DMS53 (cell line): ENCODE results near the gene NHS.

Experiments
- DNase-seq: peaks from one replicate; lab custom pipeline; 2025; lab: John Stamatoyannopoulos, UW

NHS gene

DNA sequence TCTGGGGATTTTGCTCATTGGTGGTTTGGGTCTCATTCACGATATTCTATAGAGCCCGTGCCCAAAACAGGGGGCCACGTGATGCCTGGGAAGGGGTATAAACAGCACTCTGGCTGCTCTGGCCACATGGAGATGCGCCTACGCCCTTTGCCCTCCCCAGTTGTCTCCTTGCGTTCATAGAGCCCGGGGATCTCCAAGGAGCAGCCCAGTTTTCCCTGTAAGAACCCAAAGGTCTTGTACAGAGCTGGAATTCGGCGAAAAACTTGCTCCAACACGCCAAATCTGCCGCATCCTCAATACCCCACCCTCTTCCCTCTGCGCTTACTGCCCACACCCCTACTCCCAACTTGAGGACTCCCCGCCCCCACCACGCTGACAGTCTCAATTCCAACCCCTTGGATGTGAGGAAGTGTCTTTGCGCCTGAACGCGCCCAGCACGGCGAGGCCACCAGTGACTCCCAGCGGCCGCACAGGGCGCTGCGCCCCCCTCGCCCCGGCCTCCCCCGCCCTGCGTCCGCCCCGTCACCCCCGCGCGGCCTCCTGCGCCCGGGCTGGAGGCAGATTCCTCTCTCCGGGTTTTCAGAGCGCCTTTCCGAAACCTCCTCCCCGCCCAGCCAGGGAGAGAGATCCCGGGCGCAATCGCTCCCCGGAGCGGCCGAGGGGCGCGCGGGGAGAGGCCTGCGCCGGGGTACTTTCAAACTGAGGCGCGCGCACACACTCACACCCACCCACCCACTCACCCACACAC lies at the start of gene NHS:
Gene NHS (plus strand): TSS at position 582 of the 748 bp plus-strand sequence. CDS start 558 bp downstream, outside the sequence.
- peak; percentile 88 for DNase-seq

DNA sequence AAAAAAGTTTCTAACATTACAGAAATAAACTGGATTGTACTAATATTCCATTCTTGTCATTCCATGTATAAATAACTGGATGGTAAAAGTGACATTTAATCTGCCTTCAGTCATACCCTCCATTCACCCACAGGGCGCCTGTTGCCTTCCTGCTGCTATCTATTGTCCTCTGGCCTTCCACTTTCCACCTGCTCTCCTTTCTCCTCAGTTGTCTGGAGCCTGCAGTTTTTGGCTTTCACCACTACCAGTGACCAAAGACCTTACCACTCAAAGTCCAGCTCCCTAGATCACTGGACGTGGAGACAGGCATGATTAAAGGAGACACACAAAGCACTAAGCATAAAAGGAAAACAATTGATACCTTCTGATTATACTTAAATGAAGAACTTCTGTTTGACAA lies 46.2 kb upstream of the NHS start:
- DNase-seq: no peak

DNA sequence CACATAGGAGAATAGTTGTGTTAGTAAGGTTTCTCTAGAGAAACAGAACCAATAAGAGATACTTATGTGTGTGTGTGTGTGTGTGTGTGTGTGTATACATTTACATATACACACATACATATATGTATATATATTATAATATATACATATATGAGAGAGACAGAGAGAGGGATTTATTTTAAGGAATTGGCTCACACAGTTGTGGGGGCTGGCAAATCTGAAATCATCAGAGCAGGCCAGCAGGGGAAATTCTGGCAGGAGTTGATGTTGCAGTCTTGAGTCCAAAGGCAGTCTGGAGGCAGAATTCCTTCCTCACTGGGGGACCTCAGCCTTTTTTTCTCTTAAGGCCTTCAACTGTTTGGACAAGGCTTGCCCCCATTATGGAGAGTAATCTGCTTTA lies 38.6 kb upstream of the NHS start:
- no peak for DNase-seq

DNA sequence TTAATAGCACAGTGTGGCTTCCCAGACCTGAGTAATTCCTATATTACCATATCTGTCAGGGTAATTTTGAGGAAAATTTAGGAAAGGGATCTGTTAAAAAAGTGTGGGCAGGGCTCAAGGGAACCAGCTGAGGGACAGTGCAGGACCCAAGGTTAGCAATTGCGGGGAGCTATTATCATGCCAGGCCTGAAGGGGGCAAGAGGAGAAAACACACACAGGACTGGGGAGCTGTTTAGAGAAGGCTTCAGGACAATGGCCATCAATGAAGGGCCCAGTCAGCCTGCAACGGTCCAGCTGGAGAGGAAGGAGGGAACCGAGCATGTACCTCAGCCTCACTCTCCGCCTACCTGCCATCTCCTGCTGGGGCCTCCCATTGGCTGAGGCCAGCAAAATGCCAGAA lies 19.0 kb upstream of the NHS start:
- no peak for DNase-seq

DNA sequence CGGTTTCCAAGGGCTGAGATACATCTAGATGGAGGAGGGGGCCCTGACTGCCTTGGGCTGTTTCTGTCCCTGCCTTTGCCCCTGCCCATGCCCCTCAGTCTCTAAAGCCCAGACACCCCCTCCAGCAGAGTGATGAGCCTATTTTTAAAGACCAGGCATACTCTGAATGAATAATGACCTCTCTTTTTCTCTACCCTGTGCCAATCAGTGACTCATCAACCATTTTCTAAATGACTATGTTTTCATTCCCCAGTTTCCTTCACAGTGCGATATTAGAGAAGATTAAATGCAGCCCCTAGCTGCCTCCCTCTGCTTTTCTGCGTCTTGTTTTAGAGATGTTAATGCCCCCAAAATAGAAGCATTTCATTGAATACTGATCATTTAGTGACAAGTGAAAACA lies 15.5 kb upstream of the NHS start:
- no peak for DNase-seq

DNA sequence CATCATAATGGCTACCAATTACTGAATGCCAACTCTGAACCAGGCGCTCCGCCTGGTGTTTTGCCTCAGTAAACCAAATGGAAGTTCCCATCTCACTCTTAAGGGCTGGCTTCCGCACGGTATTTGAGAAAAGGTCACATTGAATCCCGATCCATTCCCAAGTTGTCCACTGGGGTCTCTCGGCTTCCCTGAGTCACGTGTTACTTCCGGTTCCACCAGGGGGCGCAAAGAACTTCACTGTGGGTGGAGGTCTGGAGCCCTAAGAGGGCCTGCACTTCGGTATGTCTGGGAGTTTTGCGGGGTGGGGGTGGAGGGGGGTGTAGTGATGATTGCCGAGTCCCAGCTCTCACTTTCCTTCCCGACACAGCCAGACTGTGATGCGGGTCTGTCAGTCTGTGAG lies 13.4 kb upstream of the NHS start:
- peak; percentile 68 for DNase-seq

DNA sequence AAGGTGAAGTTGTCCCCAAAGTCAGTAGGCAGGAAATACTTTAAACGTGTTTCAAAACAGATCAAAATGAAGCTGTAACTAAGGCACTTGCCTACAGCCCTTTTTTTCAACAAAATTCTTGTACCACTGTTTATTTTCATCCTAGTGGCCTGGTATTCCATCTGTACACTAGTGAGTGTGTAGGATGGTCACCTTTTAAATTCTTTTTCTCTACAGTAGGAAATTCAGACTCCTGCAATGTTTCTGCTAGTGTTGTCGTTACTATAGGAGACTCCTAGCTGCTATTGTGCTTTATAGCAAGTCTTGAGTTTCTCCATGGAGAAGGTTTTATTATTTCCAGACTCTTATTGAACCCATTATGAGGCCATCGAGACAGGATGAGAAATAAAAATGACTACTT lies 7.0 kb upstream of the NHS start:
- no peak for DNase-seq

DNA sequence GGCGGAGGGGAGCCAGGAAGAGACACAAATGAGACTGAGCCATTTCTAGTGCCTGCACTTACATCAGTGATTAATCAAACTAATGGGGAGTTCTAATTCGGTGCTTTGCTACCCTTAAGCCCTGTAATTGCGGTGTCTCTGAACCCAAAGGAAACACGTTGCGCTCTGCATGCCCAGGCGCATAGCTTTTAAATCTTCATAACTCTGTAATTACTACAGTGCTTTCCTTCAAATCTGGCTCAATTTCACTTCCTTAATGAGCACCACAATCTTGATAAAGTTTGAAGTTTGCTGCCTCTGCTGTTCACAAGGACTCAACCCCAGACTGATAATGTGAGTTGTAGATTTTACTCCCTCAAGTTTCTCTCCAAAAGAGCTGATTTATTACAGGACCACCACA lies 5.7 kb upstream of the NHS start:
- DNase-seq: no peak

DNA sequence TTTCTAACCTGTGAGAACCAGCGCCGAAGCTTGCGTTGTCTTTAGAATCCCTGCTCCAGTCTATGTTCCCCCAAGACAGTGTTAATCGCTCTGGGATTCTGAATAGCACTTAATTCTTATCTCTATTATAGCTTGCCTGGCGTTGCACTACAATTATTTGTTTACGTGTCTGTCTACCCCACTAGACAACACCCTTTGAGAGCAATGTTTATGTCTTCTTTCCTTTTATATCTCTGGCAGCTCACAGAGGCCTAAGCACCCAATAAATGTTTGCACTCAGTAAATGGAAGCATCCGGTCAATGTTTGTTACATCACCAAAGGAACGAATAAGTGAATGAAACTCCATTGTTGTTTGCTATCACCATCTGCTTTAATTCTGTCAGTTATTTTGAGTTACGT lies 4.8 kb upstream of the NHS start:
- no peak for DNase-seq

DNA sequence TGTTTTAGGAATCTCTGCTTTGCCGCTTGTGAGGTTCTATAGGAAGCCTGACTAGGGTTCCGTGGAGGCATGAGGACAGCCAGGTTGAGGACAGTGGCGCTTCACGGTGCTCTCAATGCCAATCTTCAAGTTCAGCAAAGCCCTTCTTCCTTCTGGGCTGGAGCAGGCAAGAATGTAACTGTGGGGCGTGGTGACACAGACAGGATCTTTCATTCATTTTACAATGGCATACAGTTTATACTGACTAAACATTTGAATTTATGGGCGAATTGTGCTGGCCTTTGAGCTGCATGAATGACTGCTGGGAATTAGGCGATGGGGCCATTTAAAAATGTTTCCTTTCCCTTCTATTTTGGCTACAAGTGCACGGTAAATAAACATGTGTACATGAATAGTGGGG lies 2.9 kb upstream of the NHS start:
- DNase-seq: no peak

DNA sequence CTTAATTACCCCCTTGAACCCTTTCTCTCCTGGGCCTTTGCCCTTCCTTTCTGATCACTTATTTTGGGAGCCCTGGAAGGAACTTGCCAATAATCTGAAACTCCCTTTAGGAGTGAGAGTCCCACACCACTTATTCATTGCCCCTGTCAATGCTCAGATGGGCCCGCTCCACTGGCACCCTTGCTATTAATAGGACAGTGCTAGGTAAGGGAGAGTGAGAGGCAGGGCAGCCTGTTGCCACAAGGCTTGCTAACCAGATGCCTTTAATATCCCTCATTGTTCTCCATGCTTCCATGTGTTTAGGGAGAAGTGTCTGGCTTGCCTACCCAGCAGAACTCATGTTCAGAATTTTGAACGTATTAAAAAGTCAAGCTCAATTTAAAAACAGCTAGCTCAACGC lies 1.7 kb upstream of the NHS start:
- no peak for DNase-seq

DNA sequence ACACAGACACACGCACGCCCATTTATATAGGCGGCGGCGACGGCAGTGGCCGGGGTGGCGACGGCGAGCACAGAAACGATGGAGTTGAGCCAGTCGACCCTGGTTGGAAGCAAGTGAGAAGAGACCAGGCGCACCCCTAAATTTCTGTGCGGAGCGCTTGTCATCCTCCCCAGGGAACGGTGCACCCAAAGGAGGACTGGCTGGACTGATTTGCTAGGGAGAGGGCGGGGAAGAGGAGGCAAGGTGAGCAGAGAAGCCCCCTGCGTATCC lies 302 bp downstream of the NHS start:
- DNase-seq: no peak

DNA sequence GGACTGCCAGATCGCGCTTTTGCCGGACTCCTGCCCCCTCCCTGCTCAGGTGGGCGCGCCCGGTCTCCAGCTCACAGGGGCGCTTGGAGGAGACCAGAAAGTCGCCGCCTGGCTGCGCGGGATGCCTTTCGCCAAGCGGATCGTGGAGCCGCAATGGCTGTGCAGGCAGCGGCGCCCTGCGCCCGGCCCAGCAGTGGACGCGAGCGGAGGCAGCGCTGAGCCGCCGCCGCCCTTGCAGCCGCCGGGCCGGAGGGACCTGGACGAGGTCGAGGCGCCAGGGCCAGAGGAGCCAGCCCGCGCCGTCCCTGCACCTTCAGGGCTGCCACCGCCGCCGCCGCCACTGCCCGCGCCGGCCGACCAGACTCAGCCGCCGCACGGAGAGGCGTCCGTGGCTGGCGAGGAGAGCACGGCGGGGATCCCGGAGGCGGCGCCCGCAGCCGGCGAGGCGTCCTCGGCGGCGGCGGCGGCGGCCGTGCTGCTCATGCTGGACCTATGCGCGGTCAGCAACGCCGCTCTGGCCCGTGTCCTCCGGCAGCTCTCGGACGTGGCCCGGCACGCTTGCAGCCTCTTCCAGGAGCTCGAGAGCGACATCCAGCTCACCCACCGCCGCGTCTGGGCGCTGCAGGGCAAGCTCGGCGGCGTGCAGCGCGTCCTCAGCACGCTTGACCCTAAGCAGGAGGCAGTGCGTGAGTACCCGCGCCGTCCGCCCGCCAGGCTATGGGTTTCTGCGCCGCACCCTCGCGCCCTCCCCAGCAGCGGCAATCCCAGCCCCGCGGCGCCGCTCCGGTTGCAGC lies 834 bp downstream of the NHS start:
- peak; percentile 81 for DNase-seq

DNA sequence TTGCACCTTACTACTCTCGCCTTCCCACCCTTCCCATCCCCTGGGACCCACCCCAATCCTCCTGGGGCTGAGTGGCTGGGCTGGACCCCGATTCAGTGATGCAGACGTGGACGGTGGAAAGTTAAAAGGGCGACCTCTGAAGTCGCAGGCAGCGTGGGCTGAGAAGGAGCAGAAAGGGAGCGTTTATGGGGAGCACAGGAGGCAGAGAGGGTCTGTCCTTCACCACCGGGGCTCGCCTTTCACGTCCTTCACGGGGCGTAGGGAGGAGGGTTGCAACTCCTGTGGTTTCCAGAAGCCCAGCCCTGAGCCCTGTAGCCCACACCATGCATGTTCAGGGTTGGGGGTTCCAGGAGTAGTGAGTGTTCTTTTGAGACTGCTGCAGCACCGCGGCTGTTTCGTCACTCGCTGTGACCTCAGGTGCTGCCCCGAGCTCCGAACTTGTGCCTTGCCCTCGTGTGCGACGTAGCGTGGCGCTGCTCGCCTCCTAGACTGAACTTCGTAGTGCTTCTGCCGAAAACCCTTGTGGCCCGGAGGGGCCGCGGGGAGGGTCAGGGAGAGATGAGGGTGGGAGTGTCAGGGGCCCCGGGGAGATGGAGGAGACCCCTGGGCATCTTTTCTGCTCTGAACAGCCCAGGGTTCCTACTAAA lies 1.6 kb downstream of the NHS start:
- DNase-seq: peak; percentile 60

DNA sequence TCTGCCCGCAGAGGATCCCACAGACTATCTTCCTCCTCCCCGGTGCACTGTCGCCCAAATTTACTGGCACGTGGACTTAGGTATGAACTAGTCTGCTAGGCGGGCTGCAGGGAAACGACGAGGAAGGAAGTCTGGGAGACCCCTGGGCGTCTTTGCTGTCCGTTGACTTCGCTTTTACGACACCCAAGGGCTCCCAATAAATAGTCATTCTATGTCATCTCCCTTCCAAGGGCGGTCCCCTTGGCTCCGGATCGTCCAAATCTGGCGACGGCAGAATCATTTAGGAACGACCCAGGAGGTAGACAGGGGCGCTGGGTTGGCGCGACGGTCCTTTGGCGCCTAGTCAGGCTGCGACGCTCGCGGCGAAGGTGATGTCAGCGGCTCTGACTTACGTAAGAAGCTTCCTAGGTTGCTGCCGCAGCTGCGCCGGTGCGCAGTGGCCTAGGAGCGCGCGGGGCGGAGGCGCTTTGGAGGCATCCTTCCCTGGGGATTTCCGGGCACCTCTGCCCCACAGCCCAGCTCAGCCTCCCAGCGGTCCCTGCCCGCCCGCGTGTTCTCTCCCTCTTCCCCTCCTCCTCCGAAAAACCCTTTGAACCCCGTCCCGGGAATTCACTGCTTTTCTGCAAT lies 2.2 kb downstream of the NHS start:
- peak; percentile 92 for DNase-seq

DNA sequence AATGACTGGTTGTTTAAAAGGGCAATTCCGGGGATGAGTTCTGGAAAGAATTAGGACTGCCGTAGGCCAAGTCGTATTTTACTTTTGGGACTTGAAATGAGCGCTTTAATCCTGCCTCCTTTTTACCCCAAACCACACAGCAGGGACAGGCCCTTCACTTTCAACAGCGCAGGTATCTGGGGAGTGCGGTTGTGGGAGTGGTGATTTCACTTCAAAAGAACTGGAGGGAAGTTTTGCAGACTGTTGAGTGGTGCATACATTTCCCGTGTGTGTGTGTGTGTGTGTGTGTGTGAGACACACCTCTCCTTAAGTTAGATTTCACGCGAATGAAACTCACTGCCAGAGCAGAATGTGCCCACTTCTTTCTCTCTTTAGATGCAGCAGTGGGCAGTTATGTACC lies 2.8 kb downstream of the NHS start:
- peak; percentile 27 for DNase-seq

DNA sequence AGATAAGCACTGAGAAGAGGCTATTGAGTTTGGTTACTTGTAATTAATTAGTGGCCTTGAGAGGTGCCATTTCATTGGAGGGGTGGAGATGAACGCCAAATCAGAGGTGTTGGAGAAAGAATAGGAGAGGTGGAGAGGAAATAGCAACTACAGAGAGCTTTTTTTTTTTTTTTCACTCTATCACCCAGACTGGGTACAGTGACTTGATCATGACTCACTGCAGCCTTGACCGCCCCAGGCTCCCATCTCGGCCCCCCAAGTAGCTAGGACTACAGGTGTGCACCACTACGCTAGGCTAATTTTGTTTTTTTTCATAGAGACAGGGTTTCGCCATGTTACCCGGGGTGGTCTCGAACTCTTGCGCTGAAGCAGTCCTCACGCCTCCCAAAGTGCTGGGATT lies 5.2 kb downstream of the NHS start:
- no peak for DNase-seq

DNA sequence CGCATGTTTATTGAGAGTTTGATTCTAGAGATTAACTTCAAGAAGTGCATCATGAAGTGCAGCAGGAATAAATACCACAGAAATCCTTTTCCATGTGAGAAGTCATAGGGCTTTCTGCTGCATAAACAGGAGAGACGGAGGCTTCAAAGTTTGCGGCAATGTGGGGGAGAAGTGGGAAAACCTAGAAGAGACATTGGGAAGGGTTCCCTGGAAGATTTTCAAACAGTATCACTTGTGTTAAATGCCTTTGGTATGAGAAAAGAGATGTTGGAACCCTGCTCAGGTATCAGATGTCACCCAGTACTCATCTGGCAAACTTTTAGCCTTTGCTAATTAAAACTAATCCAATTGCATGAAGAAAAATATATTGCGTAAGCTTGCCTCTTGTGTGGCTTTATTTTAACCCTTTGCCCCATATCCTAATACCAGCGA lies 15.4 kb downstream of the NHS start:
- DNase-seq: no peak

DNA sequence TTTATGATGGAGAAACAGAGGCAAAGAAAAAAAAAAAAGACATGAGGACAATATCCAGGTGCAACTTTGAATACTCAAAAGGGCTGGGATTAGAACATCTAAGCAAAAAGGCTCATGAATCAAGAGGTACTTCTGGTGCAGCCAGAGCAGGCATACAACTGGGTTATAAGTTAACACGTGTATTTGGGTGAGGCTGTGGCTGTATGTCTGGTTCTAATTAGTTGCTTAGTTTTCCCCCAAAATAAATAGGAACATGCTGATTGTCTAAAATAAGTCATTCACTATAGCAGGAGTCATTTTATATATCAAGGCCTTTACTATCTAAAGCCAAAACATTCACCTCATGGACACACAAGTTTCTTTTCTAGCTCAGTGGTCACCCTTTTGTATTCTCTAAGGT lies 20.2 kb downstream of the NHS start:
- DNase-seq: no peak

DNA sequence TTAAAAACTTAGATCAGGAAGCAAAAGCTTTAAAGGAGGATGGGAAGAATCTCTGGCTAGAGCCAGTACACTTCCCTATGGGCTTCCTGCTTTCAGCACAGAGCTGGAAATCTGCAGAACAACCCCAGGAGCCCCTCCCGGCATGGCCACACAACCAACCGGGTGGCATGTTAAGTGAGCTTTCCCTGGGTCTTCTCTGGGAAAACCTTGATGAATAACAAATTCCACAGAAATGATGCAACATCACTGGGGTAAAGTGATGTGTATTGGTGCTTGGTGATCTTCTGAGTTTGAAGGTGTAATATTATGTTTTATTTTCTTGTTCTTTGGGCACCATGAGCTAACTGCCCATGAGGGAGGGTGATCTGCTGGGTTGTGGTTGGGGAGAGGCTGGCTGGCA lies 22.1 kb downstream of the NHS start:
- no peak for DNase-seq

DNA sequence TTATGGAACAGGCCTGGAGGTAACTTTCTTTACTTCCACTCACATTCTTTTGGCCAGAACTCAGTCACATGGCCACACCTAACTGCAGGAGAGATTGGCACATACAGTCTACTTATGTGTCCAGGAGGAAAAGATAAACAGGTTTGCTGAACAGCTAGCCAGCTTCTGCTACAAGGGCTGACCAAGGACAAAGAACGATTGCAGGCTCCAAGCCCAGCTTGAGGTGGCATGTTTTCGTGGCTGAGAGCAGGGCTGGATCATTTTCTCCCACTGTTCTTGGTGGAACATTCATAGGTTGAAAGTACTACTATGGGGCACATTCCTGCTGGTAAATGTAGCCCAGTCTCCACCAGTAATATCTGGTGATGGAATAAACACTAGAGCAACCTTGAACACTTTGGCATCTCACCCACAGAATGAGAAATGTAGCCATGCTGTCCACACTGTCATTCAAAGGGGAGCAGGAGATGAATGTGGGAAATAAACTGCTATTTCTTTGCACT lies 28.2 kb downstream of the NHS start:
- DNase-seq: no peak

DNA sequence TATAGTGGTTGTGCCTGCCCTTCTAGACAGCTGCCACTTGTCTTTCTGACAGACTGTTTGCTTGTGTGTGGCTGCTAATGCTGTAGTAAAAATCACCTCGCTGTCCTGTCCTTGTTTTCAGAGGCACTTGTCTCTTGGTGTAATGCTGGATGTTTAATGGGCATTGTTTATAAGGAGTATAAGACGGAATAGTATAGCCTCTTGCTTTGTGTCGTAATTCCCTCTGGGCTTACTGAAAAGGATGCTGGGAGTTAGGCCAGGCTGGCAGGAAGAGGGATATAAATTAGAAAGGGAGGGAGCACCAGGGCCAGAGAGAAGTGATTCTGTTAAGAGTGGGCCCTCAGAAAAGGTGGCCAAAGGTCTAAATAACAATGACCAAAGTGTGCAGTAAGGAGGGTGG lies 29.0 kb downstream of the NHS start:
- DNase-seq: no peak
